Neural progenitor cell (in vitro differentiated cells): ENCODE data around the gene ABHD12. TPM values are rescaled to one million over a fixed set of nuclear protein-coding genes. Genes with fewer than 3 reads are reported as not detected.
A peak's percentile ranks its signal among the peaks of the same experiment; 100 is the strongest.
"Not testable (repeated sequence)": the region's sequence is repeated elsewhere in the genome, so short reads cannot be mapped to it uniquely, and the experiment has no call there.

Experiments
- DNase-seq: peaks from one replicate; pipeline ENCODE4 v3.0.0-alpha.2; 2016; ENCODE audit warnings: low spot score
- H2AFZ ChIP-seq: fragments of 200-600 bp; sonication (generic); replicated peaks from 2 replicates; pipeline ENCODE4 v1.6.1; 2016; ENCODE audit warnings: antibody characterized with exemption
- H3F3A ChIP-seq: fragments of 200-600 bp; sonication (generic); 2 replicates; pipeline ENCODE4 v1.6.1; 2016; ENCODE audit warnings: antibody characterized with exemption, low read depth
- H3K27ac ChIP-seq: fragments of 200-600 bp; sonication (generic); 2 replicates; pipeline ENCODE4 v1.5.1; 2016; ENCODE audit warnings: mild to moderate bottlenecking
- H3K27me3 ChIP-seq: fragments of 200-600 bp; sonication (generic); 2 replicates; pipeline ENCODE4 v1.6.1; 2016; ENCODE audit warnings: mild to moderate bottlenecking, moderate library complexity
- H3K36me3 ChIP-seq: fragments of 200-600 bp; sonication (generic); 2 replicates; pipeline ENCODE4 v1.5.1; 2016
- H3K4me1 ChIP-seq: fragments of 200-600 bp; sonication (generic); 2 replicates; pipeline ENCODE4 v1.6.1; 2016; ENCODE audit warnings: mixed run types
- H3K4me2 ChIP-seq: fragments of 200-600 bp; sonication (generic); 2 replicates; pipeline ENCODE4 v1.6.1; 2016
- H3K4me3 ChIP-seq: fragments of 200-600 bp; sonication (generic); 2 replicates; pipeline ENCODE4 v1.5.1; 2016
- H3K79me2 ChIP-seq: fragments of 200-600 bp; sonication (generic); 2 replicates; pipeline ENCODE4 v1.6.1; 2016; ENCODE audit warnings: low read depth
- H3K9ac ChIP-seq: fragments of 200-600 bp; sonication (generic); 2 replicates; pipeline ENCODE4 v1.6.1; 2016
- H3K9me3 ChIP-seq: fragments of 200-600 bp; sonication (generic); 2 replicates; pipeline ENCODE4 v1.5.1; 2016; ENCODE audit warnings: low read depth
- H4K20me1 ChIP-seq: fragments of 200-600 bp; sonication (generic); 2 replicates; pipeline ENCODE4 v1.6.1; 2016; ENCODE audit warnings: low read depth
- H3K27ac Mint-ChIP-seq: 3 replicates; pipeline ENCODE4 v1.8.0; 2021; ENCODE audit warnings: mixed read lengths
- H3K27me3 Mint-ChIP-seq: 2 replicates; pipeline ENCODE4 v1.8.0; 2022; ENCODE audit warnings: low read depth, mild to moderate bottlenecking, inconsistent platforms, moderate library complexity, mixed read lengths; ENCODE audit not compliant: insufficient read depth
- H3K36me3 Mint-ChIP-seq: 3 replicates; pipeline ENCODE4 v1.8.0; 2021; ENCODE audit warnings: mixed read lengths
- H3K4me1 Mint-ChIP-seq: 3 replicates; pipeline ENCODE4 v1.8.0; 2021; ENCODE audit warnings: mixed read lengths
- H3K4me3 Mint-ChIP-seq: 3 replicates; pipeline ENCODE4 v1.8.0; 2021; ENCODE audit warnings: mild to moderate bottlenecking, moderate library complexity, mixed read lengths
- H3K9me3 Mint-ChIP-seq: 3 replicates; pipeline ENCODE4 v1.8.0; 2020; ENCODE audit warnings: mixed read lengths
- CTCF ChIP-seq: fragments of 200-600 bp; sonication (generic); IDR thresholded peaks from 2 replicates; pipeline ENCODE4 v1.5.1; 2017; ENCODE audit warnings: antibody characterized with exemption, mild to moderate bottlenecking
- EZH2 ChIP-seq: fragments of 200-600 bp; sonication (generic); IDR thresholded peaks from 2 replicates; pipeline ENCODE4 v1.6.1; 2017; ENCODE audit warnings: antibody characterized with exemption, mild to moderate bottlenecking, moderate library complexity
- EZH2phosphoT487 ChIP-seq: fragments of 200-600 bp; sonication (generic); IDR thresholded peaks from 2 replicates; pipeline ENCODE4 v1.6.1; 2017; ENCODE audit warnings: antibody characterized with exemption
- total RNA-seq: library from RNA; depleted of rRNA; stranded (reverse); fragments of >200 nt; gene quantifications from 2 replicates; pipeline ENCODE4 v1.2.3, GENCODE V29; 2015; ENCODE audit warnings: low replicate concordance

The ABHD12 gene
- total RNA-seq, 1 donor from 2014 or later = 20.8 TPM

- Mint-ChIP-seq H3K9me3 (peaks cover 12% of the 10 kb centered on the region), H3K4me3 (no peak overlapping the region)
- H3K27ac ChIP-seq = no peak overlapping the region
Measured at GRCh38 chr20:25339608-25340007, 51.0 kb downstream of the ABHD12 start.

GRCh38 chr20:25338112-25339023 is 52.3 kb downstream of the ABHD12 start:
- Histone ChIP-seq H3K36me3 (peaks cover 5% of the 10 kb centered on the region), H3K27me3 (no peaks in the 10 kb centered on the region), H3K27ac (no peak overlapping the region), H3K4me2 (no peak overlapping the region), H3F3A (peaks cover 4% of the 10 kb centered on the region), H3K4me1 (no peaks in the 10 kb centered on the region), H4K20me1 (peaks cover 28% of the 10 kb centered on the region), H2AFZ (no peak overlapping the region), H3K79me2 (peaks cover 44% of the 10 kb centered on the region), H3K9me3 (no peaks in the 10 kb centered on the region), H3K9ac (no peak overlapping the region), H3K4me3 (no peak overlapping the region)
- no peak overlapping the region for H3K27ac Mint-ChIP-seq
- peaks cover 3% of the 10 kb centered on the region for H3K4me1 Mint-ChIP-seq
- H3K9me3 Mint-ChIP-seq = peaks cover 6% of the 10 kb centered on the region
- no peaks in the 10 kb centered on the region for H3K27me3 Mint-ChIP-seq
- peaks cover 5% of the 10 kb centered on the region for H3K36me3 Mint-ChIP-seq
- no peak for DNase-seq
- TF ChIP-seq EZH2 = no peak
- no peak for TF ChIP-seq CTCF
- TF ChIP-seq EZH2phosphoT487 = no peak
- H3K4me3 Mint-ChIP-seq = no peak overlapping the region

More at GRCh38 chr20:25339608-25340007, 51.0 kb downstream of the ABHD12 start:
- Histone ChIP-seq H3K4me1 (no peaks in the 10 kb centered on the region), H3K9ac (no peak overlapping the region), H3K4me3 (no peak overlapping the region), H3K9me3 (no peaks in the 10 kb centered on the region), H3K4me2 (no peak overlapping the region), H4K20me1 (peaks cover 29% of the 10 kb centered on the region), H3K27me3 (no peaks in the 10 kb centered on the region), H3K36me3 (peaks cover 5% of the 10 kb centered on the region), H3F3A (peaks cover 4% of the 10 kb centered on the region), H3K79me2 (peaks cover 57% of the 10 kb centered on the region), H2AFZ (no peak overlapping the region)
- Mint-ChIP-seq H3K27me3 (no peaks in the 10 kb centered on the region), H3K27ac (no peak overlapping the region), H3K4me1 (peaks cover 3% of the 10 kb centered on the region), H3K36me3 (peaks cover 10% of the 10 kb centered on the region)
- no peak for DNase-seq
- no peak for TF ChIP-seq EZH2
- TF ChIP-seq CTCF = no peak
- TF ChIP-seq EZH2phosphoT487 = no peak

- no peak overlapping the region for H3K27ac ChIP-seq
- H3K36me3 Mint-ChIP-seq = peaks cover 5% of the 10 kb centered on the region
- peak overlapping the region; percentile 46 for H3K27ac Mint-ChIP-seq
- DNase-seq = peak; percentile 35
- H4K20me1 ChIP-seq = peaks cover 18% of the 10 kb centered on the region
- no peak overlapping the region for H3K4me2 ChIP-seq
- peaks cover 29% of the 10 kb centered on the region for H3K79me2 ChIP-seq
- H3K4me3 Mint-ChIP-seq = no peak overlapping the region
- H3K27me3 Mint-ChIP-seq = no peaks in the 10 kb centered on the region
- H3K4me1 ChIP-seq = no peaks in the 10 kb centered on the region
- peaks cover 5% of the 10 kb centered on the region for H3K36me3 ChIP-seq
- peaks cover 3% of the 10 kb centered on the region for H3K4me1 Mint-ChIP-seq
- no peak overlapping the region for H3K4me3 ChIP-seq
- no peak overlapping the region for H2AFZ ChIP-seq
- no peaks in the 10 kb centered on the region for H3K27me3 ChIP-seq
- H3K9me3 Mint-ChIP-seq = peaks cover 4% of the 10 kb centered on the region
- TF ChIP-seq CTCF (peak; percentile 48), EZH2phosphoT487 (no peak), EZH2 (no peak)
- peaks cover 4% of the 10 kb centered on the region for H3F3A ChIP-seq
- no peak overlapping the region for H3K9ac ChIP-seq
- no peaks in the 10 kb centered on the region for H3K9me3 ChIP-seq
Measured at GRCh38 chr20:25336561-25337422, 53.8 kb downstream of the ABHD12 start.

GRCh38 chr20:25334972-25335371 is 55.7 kb downstream of the ABHD12 start:
- not testable (repeated sequence) for H3F3A ChIP-seq, H2AFZ ChIP-seq, H3K4me1 ChIP-seq, H3K4me3 Mint-ChIP-seq, H3K4me1 Mint-ChIP-seq, H3K27me3 Mint-ChIP-seq, H3K4me3 ChIP-seq, H3K9me3 ChIP-seq, H4K20me1 ChIP-seq, H3K36me3 ChIP-seq, H3K9ac ChIP-seq, H3K27ac ChIP-seq, H3K4me2 ChIP-seq, H3K9me3 Mint-ChIP-seq, H3K36me3 Mint-ChIP-seq, H3K27me3 ChIP-seq, H3K27ac Mint-ChIP-seq, DNase-seq
- H3K79me2 ChIP-seq = peaks cover 11% of the 10 kb centered on the region
